SK-N-MC (cell line): ENCODE results near the gene SMIM10L1.

Experiments
- EZH2 ChIP-seq: fragments of 200-600 bp; sonication (generic); IDR thresholded peaks from one replicate; pipeline ENCODE4 v1.6.1; 2017; ENCODE audit warnings: antibody characterized with exemption
- POLR2AphosphoS5 ChIP-seq: IDR thresholded peaks from 2 replicates; pipeline ENCODE4 v1.6.1; 2012; ENCODE audit warnings: mild to moderate bottlenecking, low read depth, low read length, borderline replicate concordance

DNA sequence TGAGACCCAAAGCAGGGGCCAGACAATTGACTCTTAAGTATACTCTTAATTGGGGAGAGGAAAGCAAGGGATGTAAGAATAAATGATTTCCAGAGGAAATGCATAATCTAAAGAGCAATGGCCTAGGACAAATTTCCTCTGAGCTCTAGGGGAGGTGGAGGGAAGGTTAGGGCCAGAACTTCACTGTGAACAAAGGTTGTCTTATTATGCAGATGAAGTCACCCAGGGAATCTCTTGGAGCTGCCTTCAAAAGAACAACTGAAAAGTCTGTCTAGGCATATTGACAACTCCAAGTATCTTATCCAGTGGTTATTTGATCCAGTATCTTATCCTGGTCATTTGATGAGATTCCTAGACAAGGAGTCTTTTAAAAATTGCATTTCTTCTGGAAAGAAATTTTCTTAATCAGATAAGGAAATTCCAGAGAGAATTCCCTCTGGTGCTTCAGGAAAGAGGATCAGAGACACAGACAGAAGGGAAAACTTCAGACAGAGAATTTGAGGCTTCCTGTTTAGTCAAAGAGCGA, 16.5 kb upstream of the SMIM10L1 start:
- TF ChIP-seq EZH2 (no peak), POLR2AphosphoS5 (no peak)
